GM23248 (cell line): Measurements from ENCODE around the gene RNF121. TPM values are rescaled to one million over a fixed set of nuclear protein-coding genes. Genes with fewer than 3 reads are reported as not detected.
A peak's percentile ranks its signal among the peaks of the same experiment; 100 is the strongest.

ENCODE experiments used
- DNase-seq: peaks from one replicate; pipeline ENCODE4 v3.0.0-alpha.2; 2015
- H2AFZ ChIP-seq: fragments of 200-600 bp; sonication (generic); 2 replicates; pipeline ENCODE4 v1.6.1; 2016; ENCODE audit warnings: antibody characterized with exemption
- H3F3A ChIP-seq: fragments of 200-600 bp; sonication (generic); 2 replicates; pipeline ENCODE4 v1.6.1; 2016; ENCODE audit warnings: mild to moderate bottlenecking, antibody characterized with exemption, mixed run types; ENCODE audit not compliant: insufficient read depth
- H3K27ac ChIP-seq: fragments of 200-600 bp; sonication (generic); 2 replicates; pipeline ENCODE4 v1.5.1; 2016; ENCODE audit warnings: mild to moderate bottlenecking
- H3K27me3 ChIP-seq: fragments of 200-600 bp; sonication (generic); replicated peaks from 2 replicates; pipeline ENCODE4 v1.6.1; 2016; ENCODE audit warnings: mild to moderate bottlenecking; ENCODE audit not compliant: insufficient read depth
- H3K36me3 ChIP-seq: fragments of 200-600 bp; sonication (generic); 2 replicates; pipeline ENCODE4 v1.6.1; 2016; ENCODE audit warnings: low read depth, mild to moderate bottlenecking
- H3K4me1 ChIP-seq: fragments of 200-600 bp; sonication (generic); 2 replicates; pipeline ENCODE4 v1.6.1; 2016; ENCODE audit warnings: mild to moderate bottlenecking; ENCODE audit not compliant: insufficient read depth
- H3K4me2 ChIP-seq: fragments of 200-600 bp; sonication (generic); one replicate; pipeline ENCODE4 v1.6.1; 2016; ENCODE audit warnings: mild to moderate bottlenecking; ENCODE audit not compliant: unreplicated experiment
- H3K4me3 ChIP-seq: fragments of 200-600 bp; sonication (generic); 2 replicates; pipeline ENCODE4 v1.5.1; 2016; ENCODE audit warnings: mild to moderate bottlenecking
- H3K79me2 ChIP-seq: fragments of 200-600 bp; sonication (generic); 2 replicates; pipeline ENCODE4 v1.6.1; 2016; ENCODE audit warnings: mild to moderate bottlenecking; ENCODE audit not compliant: insufficient read depth
- H3K9ac ChIP-seq: fragments of 200-600 bp; sonication (generic); 2 replicates; pipeline ENCODE4 v1.6.1; 2016; ENCODE audit warnings: mild to moderate bottlenecking
- H3K9me2 ChIP-seq: fragments of 200-600 bp; sonication (generic); 2 replicates; pipeline ENCODE4 v1.6.1; 2016; ENCODE audit warnings: mixed run types, mild to moderate bottlenecking, moderate library complexity; ENCODE audit not compliant: insufficient read depth
- H3K9me3 ChIP-seq: fragments of 200-600 bp; sonication (generic); one replicate; pipeline ENCODE4 v1.6.1; 2017; ENCODE audit warnings: low read depth
- H4K20me1 ChIP-seq: fragments of 200-600 bp; sonication (generic); 2 replicates; pipeline ENCODE4 v1.6.0; 2016; ENCODE audit not compliant: insufficient read depth
- EZH2 ChIP-seq: fragments of 200-600 bp; sonication (generic); IDR thresholded peaks from 2 replicates; pipeline ENCODE4 v1.6.1; 2018; ENCODE audit warnings: antibody characterized with exemption, mild to moderate bottlenecking; ENCODE audit not compliant: insufficient read depth, poor library complexity, severe bottlenecking
- EZH2phosphoT487 ChIP-seq: fragments of 200-600 bp; sonication (generic); IDR thresholded peaks from 2 replicates; pipeline ENCODE4 v1.6.1; 2018; ENCODE audit warnings: antibody characterized with exemption, moderate library complexity, mild to moderate bottlenecking, low read depth; ENCODE audit not compliant: insufficient read depth
- WGBS, 2 experiments: methylation state at CpG; one replicate each; pipeline ENCODE4 v1.1.6; 2015 to 2017; ENCODE audit warnings: low lambda C conversion rate in 2 of 2, low coverage in 1 of 2; ENCODE audit errors: missing lambda C conversion rate in 2 of 2; 5-methylcytosine and 5-hydroxymethylcytosine counted together
- in situ Hi-C: fragments of 300-500 bp; cut with MboI; formaldehyde crosslinking; loops from 2 replicates; pipeline ENCODE4 v1.15.0; 2020
- polyA plus RNA-seq: library from polyadenylated mRNA; unstranded; fragments of >200 nt; fragmentation: Nextera tagmentation; extraction: Ambion mirVana; gene quantifications from 2 replicates; pipeline ENCODE4 v1.2.1, GENCODE V29; 2016
- total RNA-seq: library from RNA; depleted of rRNA; stranded (reverse); fragments of >200 nt; shearing (Covaris generic); gene quantifications from 2 replicates; pipeline ENCODE4 v1.2.3, GENCODE V29; 2014

Gene RNF121
- total and polyA plus RNA-seq, 2 experiments from 2014 or later, result 19.9 to 20.3 TPM

GRCh38 chr11:71977090-71977489 lies 48.2 kb downstream of the RNF121 start:
- Histone ChIP-seq H3K36me3 (peaks cover 6% of the 10 kb centered on the region; the same call in 1 of the 2 replicates), H3K27me3 (no peaks in the 10 kb centered on the region), H3K4me1 (0 out of 2 replicates have a peak, but pooled peaks cover 9% of the 10 kb centered on the region), H3K9me2 (no peaks in the 10 kb centered on the region), H3K79me2 (peaks cover 13% of the 10 kb centered on the region; the same call in 1 of the 2 replicates), H3F3A (peaks cover 13% of the 10 kb centered on the region; the same call in 1 of the 2 replicates), H3K9ac (no peak overlapping the region), H2AFZ (no peak overlapping the region), H3K4me3 (no peak overlapping the region), H3K27ac (no peak overlapping the region), H3K9me3 (no peaks in the 10 kb centered on the region), H3K4me2 (no peak overlapping the region), H4K20me1 (no peaks in the 10 kb centered on the region)
- no peak for TF ChIP-seq EZH2
- TF ChIP-seq EZH2phosphoT487, result no peak
- WGBS, 2 experiments, result 32 to 33% methylated on average over 1 of the region's 1 CpG
- in situ Hi-C loops, result no loop called here
- no peak for DNase-seq

GRCh38 chr11:71977743-71978418 lies 49.0 kb downstream of the RNF121 start:
- Histone ChIP-seq H3K4me2 (no peak overlapping the region), H2AFZ (no peak overlapping the region), H3K9me2 (no peaks in the 10 kb centered on the region), H4K20me1 (no peaks in the 10 kb centered on the region), H3K27ac (no peak overlapping the region), H3K79me2 (peaks cover 13% of the 10 kb centered on the region; the same call in 1 of the 2 replicates), H3F3A (peaks cover 13% of the 10 kb centered on the region; the same call in 1 of the 2 replicates), H3K27me3 (no peaks in the 10 kb centered on the region), H3K4me3 (no peak overlapping the region), H3K9me3 (no peaks in the 10 kb centered on the region), H3K4me1 (0 out of 2 replicates have a peak, but pooled peaks cover 9% of the 10 kb centered on the region), H3K36me3 (peaks cover 6% of the 10 kb centered on the region; the same call in 1 of the 2 replicates), H3K9ac (no peak overlapping the region)
- TF ChIP-seq EZH2, result no peak
- TF ChIP-seq EZH2phosphoT487, result no peak
- in situ Hi-C loops, result no loop called here
- peak; percentile 69 for DNase-seq
- WGBS, 2 experiments, result 41 to 46% methylated on average over 7 of the region's 7 CpGs

DNA sequence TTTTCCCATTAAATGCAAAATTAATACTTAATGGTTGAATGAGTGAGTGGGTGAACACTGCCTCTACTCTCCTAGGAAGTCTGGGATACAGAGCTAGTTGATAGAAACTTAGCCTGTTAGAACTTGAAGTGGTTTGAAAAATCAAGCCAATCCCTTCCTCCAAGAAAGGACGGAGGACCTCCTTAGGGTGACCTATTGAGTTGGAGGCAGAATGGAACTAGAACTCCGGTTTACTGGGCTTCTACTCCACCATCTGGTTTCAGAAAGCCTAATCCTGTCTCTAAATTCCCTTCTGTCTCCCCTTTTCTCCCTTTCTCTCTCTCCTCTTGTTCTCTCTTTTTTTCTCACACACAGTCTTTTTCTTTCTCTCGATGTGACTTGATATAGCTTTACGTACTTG lies 50.2 kb downstream of the RNF121 start:
- no peaks in the 10 kb centered on the region for H3K27me3 ChIP-seq
- in situ Hi-C loops, result no loop called here
- TF ChIP-seq EZH2phosphoT487 (no peak), EZH2 (no peak)

GRCh38 chr11:71979602-71980001 lies 50.8 kb downstream of the RNF121 start:
- Histone ChIP-seq H3K27ac (no peak overlapping the region), H3K4me2 (no peak overlapping the region), H3F3A (peaks cover 6% of the 10 kb centered on the region; the same call in 1 of the 2 replicates), H3K4me3 (no peak overlapping the region), H4K20me1 (no peaks in the 10 kb centered on the region), H3K27me3 (no peaks in the 10 kb centered on the region), H2AFZ (no peak overlapping the region), H3K4me1 (0 out of 2 replicates have a peak, but pooled peaks cover 9% of the 10 kb centered on the region), H3K9me3 (no peaks in the 10 kb centered on the region), H3K9ac (no peak overlapping the region), H3K36me3 (peaks cover 6% of the 10 kb centered on the region; the same call in 1 of the 2 replicates), H3K79me2 (peaks cover 9% of the 10 kb centered on the region; the same call in 1 of the 2 replicates), H3K9me2 (no peaks in the 10 kb centered on the region)
- no peak for DNase-seq
- TF ChIP-seq EZH2phosphoT487 (no peak), EZH2 (no peak)
- in situ Hi-C loops, result no loop called here
- WGBS, 2 experiments, result 72 to 73% methylated on average over 3 of the region's 3 CpGs

More for the DNA sequence above, 50.2 kb downstream of the RNF121 start:
- Histone ChIP-seq H3K9me3 (no peaks in the 10 kb centered on the region), H3K4me3 (no peak overlapping the region), H3K27ac (no peak overlapping the region), H3K79me2 (peaks cover 13% of the 10 kb centered on the region; the same call in 1 of the 2 replicates), H3F3A (peaks cover 11% of the 10 kb centered on the region; the same call in 1 of the 2 replicates), H3K9ac (no peak overlapping the region), H3K9me2 (no peaks in the 10 kb centered on the region), H3K4me1 (0 out of 2 replicates have a peak, but pooled peaks cover 9% of the 10 kb centered on the region), H2AFZ (no peak overlapping the region), H3K4me2 (no peak overlapping the region), H3K36me3 (peaks cover 6% of the 10 kb centered on the region; the same call in 1 of the 2 replicates), H4K20me1 (no peaks in the 10 kb centered on the region)
- DNase-seq, result no peak
- WGBS, 2 experiments, result 88 to 92% methylated on average over 4 of the region's 4 CpGs
